Measurements from ENCODE around the gene CYP4F3.

The CYP4F3 gene

DNA sequence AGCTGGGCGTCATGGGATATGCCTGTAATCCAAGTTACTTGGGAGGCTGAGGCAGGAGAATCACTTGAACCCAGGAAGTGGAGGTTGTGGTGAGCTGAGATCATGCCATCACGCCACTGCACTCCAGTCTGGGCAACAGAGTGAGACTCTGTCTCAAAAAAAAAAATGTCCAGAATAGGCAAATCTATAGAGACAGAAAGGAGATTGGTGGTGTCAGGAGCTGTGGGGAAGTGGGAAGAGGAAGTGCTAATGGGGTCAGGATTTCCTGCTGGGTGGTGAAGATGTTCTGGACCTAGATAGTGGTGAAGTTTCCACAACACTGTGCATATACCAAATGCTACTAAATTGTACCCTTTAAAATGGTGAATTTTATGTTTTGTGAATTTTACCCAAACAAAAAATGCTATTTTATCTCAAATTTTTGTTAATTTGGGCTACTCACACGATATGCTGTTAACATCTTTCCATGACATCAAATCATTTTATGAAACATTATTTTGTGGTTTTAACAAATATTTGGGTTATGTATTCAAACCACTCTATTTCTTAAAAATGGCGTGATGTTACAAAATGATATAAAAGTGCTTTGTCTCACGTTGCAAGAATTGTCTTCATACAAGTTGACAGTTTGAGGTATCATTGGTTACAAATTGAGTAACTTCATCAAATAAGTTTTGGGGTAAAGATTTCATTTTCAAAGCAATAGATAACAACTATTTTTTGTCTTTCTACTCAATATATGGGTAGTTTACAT is 7.4 kb upstream of the CYP4F3 start:
- Histone ChIP-seq H3K4me3 (ENCODE audit: low read depth, low read length) (no peak overlapping the region), H3K79me2 (ENCODE audit: control insufficient read depth, insufficient read depth, low read length, unreplicated experiment) (no peaks in the 10 kb centered on the region), H2AFZ (ENCODE audit: low read length, unreplicated experiment) (no peak overlapping the region), H3K36me3 (ENCODE audit: insufficient read depth, low read length) (no peaks in the 10 kb centered on the region), H3K4me1 (ENCODE audit: control insufficient read depth, insufficient read depth, low read length, unreplicated experiment) (no peaks in the 10 kb centered on the region), H3K27ac (ENCODE audit: low read depth, low read length) (no peak overlapping the region), H3K27me3 (ENCODE audit: insufficient read depth, low read length) (peaks cover 6% of the 10 kb centered on the region; the same call in 1 of the 2 replicates)

DNA sequence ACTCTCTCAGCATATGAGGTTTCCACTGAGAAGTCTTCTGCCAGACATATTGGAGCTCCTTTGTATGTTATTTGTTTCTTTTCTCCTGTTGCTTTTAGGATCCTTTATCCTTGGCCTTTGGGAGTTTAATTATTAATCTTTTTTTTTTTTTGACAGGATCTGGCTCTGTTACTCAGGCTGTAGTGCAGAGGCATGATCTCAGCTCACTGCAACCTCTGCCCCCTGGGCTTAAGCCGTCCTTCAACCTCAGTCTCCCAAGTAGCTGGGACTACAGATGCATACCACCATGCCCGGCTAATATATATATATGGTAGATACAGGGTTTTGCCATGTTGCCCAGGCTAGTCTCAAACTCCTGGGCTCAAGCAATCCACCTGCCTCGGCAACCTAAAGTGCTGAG is 6.6 kb upstream of the CYP4F3 start:
- Histone ChIP-seq H3K27me3 (ENCODE audit: insufficient read depth, low read length) (0 out of 2 replicates have a peak, but pooled peaks cover 6% of the 10 kb centered on the region), H3K36me3 (ENCODE audit: insufficient read depth, low read length) (no peaks in the 10 kb centered on the region), H3K27ac (ENCODE audit: low read depth, low read length) (no peak overlapping the region), H3K4me1 (ENCODE audit: control insufficient read depth, insufficient read depth, low read length, unreplicated experiment) (no peaks in the 10 kb centered on the region), H3K79me2 (ENCODE audit: control insufficient read depth, insufficient read depth, low read length, unreplicated experiment) (no peaks in the 10 kb centered on the region), H2AFZ (ENCODE audit: low read length, unreplicated experiment) (no peak overlapping the region), H3K4me3 (ENCODE audit: low read depth, low read length) (no peak overlapping the region)

DNA sequence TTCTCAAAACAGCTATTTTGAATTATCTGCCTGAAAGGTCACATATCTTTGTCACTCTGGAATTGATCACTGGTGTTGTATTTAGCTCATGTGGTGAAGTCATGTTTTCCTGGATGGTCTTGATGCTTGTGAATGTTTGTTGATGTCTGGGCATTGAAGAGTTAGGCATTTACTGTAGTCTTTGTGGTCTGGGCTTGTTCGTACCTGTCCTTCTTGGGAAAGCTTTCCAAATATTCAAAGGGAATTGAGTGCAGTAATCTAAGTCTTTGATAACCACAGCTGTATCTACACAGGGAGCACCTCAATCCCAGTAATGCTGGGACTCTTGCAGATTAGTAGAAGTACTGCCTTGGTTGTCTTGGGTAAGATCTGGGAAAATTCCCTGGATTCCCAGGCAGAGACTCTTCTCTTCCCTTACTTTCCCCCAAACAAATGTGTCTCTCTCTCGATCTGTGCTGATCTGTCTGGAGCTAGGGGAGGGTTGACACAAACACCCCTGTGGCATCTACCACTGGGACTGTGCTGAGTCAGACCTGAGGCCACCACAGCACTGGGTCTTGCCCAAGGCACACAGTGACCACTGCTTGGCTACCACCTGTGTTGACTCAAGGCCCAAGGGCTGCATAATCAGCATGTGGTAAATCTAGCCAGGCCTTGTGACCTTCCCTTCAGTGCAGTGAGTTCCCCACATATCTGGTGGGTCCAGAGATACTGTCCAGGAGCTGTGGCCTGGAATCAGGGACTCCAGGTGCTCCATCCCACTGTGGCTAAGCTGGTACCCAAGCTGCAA is 5.5 kb upstream of the CYP4F3 start:
- no peak overlapping the region for H2AFZ ChIP-seq (ENCODE audit: low read length, unreplicated experiment)
- H3K4me3 ChIP-seq (ENCODE audit: low read depth, low read length), result no peak overlapping the region
- H3K27me3 ChIP-seq (ENCODE audit: insufficient read depth, low read length), result 0 out of 2 replicates have a peak, but pooled peaks cover 6% of the 10 kb centered on the region
- no peaks in the 10 kb centered on the region for H3K36me3 ChIP-seq (ENCODE audit: insufficient read depth, low read length)
- no peaks in the 10 kb centered on the region for H3K4me1 ChIP-seq (ENCODE audit: control insufficient read depth, insufficient read depth, low read length, unreplicated experiment)
- H3K79me2 ChIP-seq (ENCODE audit: control insufficient read depth, insufficient read depth, low read length, unreplicated experiment), result no peaks in the 10 kb centered on the region
- no peak overlapping the region for H3K27ac ChIP-seq (ENCODE audit: low read depth, low read length)

DNA sequence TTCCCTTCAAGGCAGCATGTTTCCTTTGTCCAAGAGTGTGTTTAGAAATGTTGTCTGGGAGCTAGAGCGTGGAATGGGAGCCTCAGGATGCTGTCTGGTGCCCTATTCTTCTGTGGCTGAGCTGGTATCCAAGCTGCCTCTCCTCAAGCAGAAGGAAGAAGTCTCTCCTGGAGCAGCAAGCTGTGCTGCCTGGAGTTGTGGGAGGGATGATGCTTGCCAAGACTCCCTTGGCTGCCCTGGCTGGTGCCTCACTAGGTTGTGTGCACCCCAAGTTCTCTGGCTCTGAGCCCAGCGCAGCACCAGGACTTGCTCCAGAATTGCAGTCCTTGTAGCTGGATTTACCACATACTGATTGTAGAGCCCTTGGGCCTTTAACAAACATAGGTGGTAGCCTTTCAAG is 4.7 kb upstream of the CYP4F3 start:
- H3K36me3 ChIP-seq (ENCODE audit: insufficient read depth, low read length), result no peaks in the 10 kb centered on the region
- H3K79me2 ChIP-seq (ENCODE audit: control insufficient read depth, insufficient read depth, low read length, unreplicated experiment), result no peaks in the 10 kb centered on the region
- H3K27me3 ChIP-seq (ENCODE audit: insufficient read depth, low read length), result 0 out of 2 replicates have a peak, but pooled peaks cover 6% of the 10 kb centered on the region
- no peak overlapping the region for H3K4me3 ChIP-seq (ENCODE audit: low read depth, low read length)
- no peaks in the 10 kb centered on the region for H3K4me1 ChIP-seq (ENCODE audit: control insufficient read depth, insufficient read depth, low read length, unreplicated experiment)
- no peak overlapping the region for H2AFZ ChIP-seq (ENCODE audit: low read length, unreplicated experiment)
- H3K27ac ChIP-seq (ENCODE audit: low read depth, low read length), result no peak overlapping the region

DNA sequence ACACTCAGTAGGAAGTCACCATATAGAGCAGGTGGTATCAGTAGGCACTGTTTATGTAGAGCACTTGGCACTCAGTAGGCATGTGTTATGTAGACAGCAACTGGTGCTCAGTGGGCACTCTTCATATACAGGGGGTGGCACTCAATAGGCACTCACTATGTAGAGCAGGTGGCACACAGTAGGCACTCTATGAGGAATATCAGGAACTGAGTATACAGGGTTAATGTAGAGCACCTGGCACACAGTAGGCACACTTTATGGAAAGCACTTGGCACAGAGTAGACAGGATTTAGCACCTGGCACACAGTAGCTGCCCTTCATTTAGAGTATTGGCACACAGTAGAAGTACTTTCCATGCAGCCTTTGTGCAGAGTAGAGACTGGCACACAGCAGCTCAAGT is 1.1 kb upstream of the CYP4F3 start:
- Histone ChIP-seq H3K79me2 (ENCODE audit: control insufficient read depth, insufficient read depth, low read length, unreplicated experiment) (no peaks in the 10 kb centered on the region), H3K4me3 (ENCODE audit: low read depth, low read length) (no peak overlapping the region), H3K27ac (ENCODE audit: low read depth, low read length) (no peak overlapping the region), H3K4me1 (ENCODE audit: control insufficient read depth, insufficient read depth, low read length, unreplicated experiment) (no peaks in the 10 kb centered on the region), H3K27me3 (ENCODE audit: insufficient read depth, low read length) (0 out of 2 replicates have a peak, but pooled peaks cover 2% of the 10 kb centered on the region), H2AFZ (ENCODE audit: low read length, unreplicated experiment) (no peak overlapping the region), H3K36me3 (ENCODE audit: insufficient read depth, low read length) (no peaks in the 10 kb centered on the region)

DNA sequence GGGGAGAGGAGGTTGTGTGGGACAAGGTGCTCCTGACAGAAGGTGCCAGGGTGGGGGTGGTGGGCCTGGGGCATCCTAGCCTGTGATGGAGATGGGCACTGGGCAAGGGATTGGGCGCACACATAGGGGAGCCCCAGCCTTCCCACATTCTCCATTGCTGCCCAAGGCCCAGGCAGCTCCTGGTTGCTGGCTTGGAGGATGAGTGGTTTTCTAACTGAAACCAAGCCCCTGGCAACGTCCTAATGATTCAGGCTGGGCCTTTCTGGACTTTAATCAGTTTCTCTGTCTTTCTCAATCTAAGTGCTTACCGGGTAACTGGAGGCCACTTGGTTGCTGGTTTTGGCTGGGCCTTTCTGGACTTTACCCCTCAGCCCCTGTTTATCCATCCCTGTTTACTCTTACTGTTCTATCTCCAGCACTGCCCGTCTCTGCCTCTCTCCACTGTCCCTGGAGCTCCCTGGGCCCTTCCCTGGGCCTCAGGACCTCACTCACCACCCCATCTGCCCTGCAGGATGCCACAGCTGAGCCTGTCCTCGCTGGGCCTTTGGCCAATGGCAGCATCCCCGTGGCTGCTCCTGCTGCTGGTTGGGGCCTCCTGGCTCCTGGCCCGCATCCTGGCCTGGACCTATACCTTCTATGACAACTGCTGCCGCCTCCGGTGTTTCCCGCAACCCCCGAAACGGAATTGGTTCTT is 354 bp downstream of the CYP4F3 start:
- no peaks in the 10 kb centered on the region for H3K27me3 ChIP-seq (ENCODE audit: insufficient read depth, low read length)
- no peak overlapping the region for H2AFZ ChIP-seq (ENCODE audit: low read length, unreplicated experiment)

DNA sequence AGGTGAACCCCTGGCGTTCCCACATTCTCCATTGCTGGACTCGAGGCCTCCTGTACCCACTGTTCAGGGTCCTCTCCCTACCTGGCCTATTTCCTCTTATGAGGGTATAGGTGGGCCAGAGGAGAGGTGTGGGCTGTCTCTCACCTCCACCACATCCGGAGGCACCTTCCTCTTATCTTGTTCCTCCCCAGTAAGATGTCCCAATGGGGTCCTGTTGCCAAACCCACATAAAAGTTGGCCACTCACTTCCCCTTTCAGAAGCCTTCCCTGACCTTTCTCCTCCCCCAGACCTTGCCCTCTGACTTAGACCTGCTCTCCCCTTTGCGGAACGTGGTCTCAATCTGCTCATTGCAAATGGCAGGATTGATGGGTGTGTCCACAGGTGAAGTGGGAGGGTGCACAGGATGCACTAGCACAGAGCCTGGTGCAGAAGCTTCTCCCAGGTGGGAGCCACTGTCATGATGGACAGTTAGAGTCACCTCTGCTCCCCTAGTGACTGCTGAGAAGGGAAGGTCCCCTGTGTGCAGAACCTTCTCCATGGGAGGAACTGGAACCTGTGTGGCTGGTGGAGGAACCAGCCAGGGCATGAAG is 1.3 kb downstream of the CYP4F3 start:
- H3K4me1 ChIP-seq (ENCODE audit: control insufficient read depth, insufficient read depth, low read length, unreplicated experiment), result no peaks in the 10 kb centered on the region
- H3K79me2 ChIP-seq (ENCODE audit: control insufficient read depth, insufficient read depth, low read length, unreplicated experiment), result no peaks in the 10 kb centered on the region
- H3K36me3 ChIP-seq (ENCODE audit: insufficient read depth, low read length), result no peaks in the 10 kb centered on the region
- no peak overlapping the region for H3K27ac ChIP-seq (ENCODE audit: low read depth, low read length)
- H3K4me3 ChIP-seq (ENCODE audit: low read depth, low read length), result no peak overlapping the region
- H3K27me3 ChIP-seq (ENCODE audit: insufficient read depth, low read length), result no peaks in the 10 kb centered on the region
- no peak overlapping the region for H2AFZ ChIP-seq (ENCODE audit: low read length, unreplicated experiment)

More for the DNA sequence above, 354 bp downstream of the CYP4F3 start:
- H3K4me3 ChIP-seq (ENCODE audit: low read depth, low read length), result no peak overlapping the region
- H3K79me2 ChIP-seq (ENCODE audit: control insufficient read depth, insufficient read depth, low read length, unreplicated experiment), result no peaks in the 10 kb centered on the region
- no peak overlapping the region for H3K27ac ChIP-seq (ENCODE audit: low read depth, low read length)
- no peaks in the 10 kb centered on the region for H3K36me3 ChIP-seq (ENCODE audit: insufficient read depth, low read length)
- no peaks in the 10 kb centered on the region for H3K4me1 ChIP-seq (ENCODE audit: control insufficient read depth, insufficient read depth, low read length, unreplicated experiment)

DNA sequence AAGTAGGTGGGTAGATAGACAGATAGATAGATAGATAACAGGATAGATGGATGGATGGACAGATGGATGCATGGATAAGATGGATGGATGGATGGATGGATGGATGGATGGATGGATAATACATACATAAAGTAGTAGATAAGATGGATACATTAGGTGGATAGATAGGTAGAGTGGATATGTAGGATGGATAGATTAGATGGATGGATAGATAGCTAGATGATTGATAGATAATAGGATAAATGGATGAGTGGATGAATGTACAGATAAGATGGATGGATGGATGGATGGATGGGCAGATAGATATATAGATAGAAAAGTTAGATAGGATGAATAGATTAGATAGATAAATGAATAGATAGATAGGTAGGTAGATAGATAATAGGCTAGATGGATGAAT is 2.1 kb downstream of the CYP4F3 start:
- H3K79me2 ChIP-seq (ENCODE audit: control insufficient read depth, insufficient read depth, low read length, unreplicated experiment), result no peaks in the 10 kb centered on the region
- no peak overlapping the region for H2AFZ ChIP-seq (ENCODE audit: low read length, unreplicated experiment)
- no peaks in the 10 kb centered on the region for H3K4me1 ChIP-seq (ENCODE audit: control insufficient read depth, insufficient read depth, low read length, unreplicated experiment)
- no peaks in the 10 kb centered on the region for H3K27me3 ChIP-seq (ENCODE audit: insufficient read depth, low read length)
- no peak overlapping the region for H3K4me3 ChIP-seq (ENCODE audit: low read depth, low read length)
- no peak overlapping the region for H3K27ac ChIP-seq (ENCODE audit: low read depth, low read length)
- H3K36me3 ChIP-seq (ENCODE audit: insufficient read depth, low read length), result no peaks in the 10 kb centered on the region

DNA sequence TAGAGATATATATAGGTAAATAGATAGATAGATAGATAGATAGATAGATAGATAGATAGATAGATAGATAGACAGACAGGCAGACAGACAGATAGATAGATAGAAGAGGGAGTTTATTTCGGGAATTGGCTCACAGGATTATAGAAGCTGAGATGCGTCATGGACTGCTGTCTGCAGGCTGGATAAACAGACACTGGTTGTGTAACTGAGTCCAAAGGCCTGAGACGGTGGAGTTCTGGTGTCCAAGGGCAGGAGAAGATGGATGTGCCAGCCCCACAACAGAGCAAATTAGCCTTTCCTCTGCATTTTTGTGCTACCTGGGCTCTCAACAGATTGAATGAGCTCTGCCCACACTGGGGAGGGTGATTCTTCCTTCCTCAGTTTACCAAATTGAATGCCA is 2.7 kb downstream of the CYP4F3 start:
- H3K27ac ChIP-seq (ENCODE audit: low read depth, low read length), result no peak overlapping the region
- H3K27me3 ChIP-seq (ENCODE audit: insufficient read depth, low read length), result no peaks in the 10 kb centered on the region
- no peak overlapping the region for H2AFZ ChIP-seq (ENCODE audit: low read length, unreplicated experiment)
- H3K4me3 ChIP-seq (ENCODE audit: low read depth, low read length), result no peak overlapping the region
- no peaks in the 10 kb centered on the region for H3K36me3 ChIP-seq (ENCODE audit: insufficient read depth, low read length)
- H3K4me1 ChIP-seq (ENCODE audit: control insufficient read depth, insufficient read depth, low read length, unreplicated experiment), result no peaks in the 10 kb centered on the region
- H3K79me2 ChIP-seq (ENCODE audit: control insufficient read depth, insufficient read depth, low read length, unreplicated experiment), result no peaks in the 10 kb centered on the region

DNA sequence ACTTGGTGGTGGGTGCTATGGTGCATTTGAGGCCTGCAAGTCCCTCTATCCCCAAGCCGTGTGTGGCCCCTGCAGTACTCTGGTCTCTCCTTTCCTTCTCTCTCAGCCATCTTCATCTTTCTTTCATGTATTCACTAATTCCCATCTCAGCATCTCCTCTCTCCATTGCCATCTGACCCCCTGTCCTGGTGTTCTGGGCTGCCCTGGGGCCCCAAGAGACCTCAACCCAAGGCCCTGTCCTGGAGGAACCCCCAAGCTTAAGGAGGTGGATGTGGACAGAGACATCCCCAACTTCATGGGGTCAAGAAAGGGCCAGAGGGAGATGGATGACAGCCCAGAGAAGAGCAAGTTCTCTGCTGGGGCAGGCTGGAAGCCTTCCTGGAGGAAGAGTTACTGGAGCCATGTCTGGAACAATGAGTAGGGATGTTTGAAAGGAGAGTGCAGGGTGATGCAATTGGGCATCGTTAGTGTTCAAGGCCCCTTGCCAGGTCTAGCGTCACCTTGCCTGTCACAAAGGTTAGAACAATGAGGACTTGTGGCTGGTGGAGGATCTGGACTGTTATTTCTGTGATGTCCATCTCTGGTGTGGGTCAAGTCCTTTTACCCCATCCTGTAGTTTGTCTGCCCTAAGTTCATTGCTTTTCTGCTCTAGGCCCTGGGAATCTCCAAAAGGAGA is 3.5 kb downstream of the CYP4F3 start:
- Histone ChIP-seq H3K79me2 (ENCODE audit: control insufficient read depth, insufficient read depth, low read length, unreplicated experiment) (no peaks in the 10 kb centered on the region), H2AFZ (ENCODE audit: low read length, unreplicated experiment) (no peak overlapping the region), H3K36me3 (ENCODE audit: insufficient read depth, low read length) (no peaks in the 10 kb centered on the region), H3K27ac (ENCODE audit: low read depth, low read length) (no peak overlapping the region), H3K4me3 (ENCODE audit: low read depth, low read length) (no peak overlapping the region), H3K27me3 (ENCODE audit: insufficient read depth, low read length) (no peaks in the 10 kb centered on the region), H3K4me1 (ENCODE audit: control insufficient read depth, insufficient read depth, low read length, unreplicated experiment) (no peaks in the 10 kb centered on the region)

Data from ACC112 (cell line).